Suprapubic skin (tissue), 4 donors: ENCODE data around the gene COMMD2. TPM values are rescaled to one million over a fixed set of nuclear protein-coding genes. Genes with fewer than 3 reads are reported as not detected.

Source experiments
- DNase-seq, 2 donors: peaks; one replicate each; pipeline ENCODE4 v3.0.0-alpha.2; 2019; ENCODE audit warnings: low spot score in 2 of 2
- H3K27ac ChIP-seq: fragments of 200-600 bp; sonication (generic); one replicate; pipeline ENCODE4 v1.5.1; 2019
- H3K27me3 ChIP-seq: fragments of 200-600 bp; sonication (generic); one replicate; pipeline ENCODE4 v1.5.1; 2019
- H3K36me3 ChIP-seq: fragments of 200-600 bp; sonication (generic); one replicate; pipeline ENCODE4 v1.5.1; 2019
- H3K4me1 ChIP-seq: fragments of 200-600 bp; sonication (generic); one replicate; pipeline ENCODE4 v1.5.1; 2019
- H3K4me3 ChIP-seq: fragments of 200-600 bp; sonication (generic); one replicate; pipeline ENCODE4 v1.5.1; 2019; ENCODE audit warnings: mild to moderate bottlenecking
- H3K9me3 ChIP-seq: fragments of 200-600 bp; sonication (generic); one replicate; pipeline ENCODE4 v1.5.1; 2019
- EP300 ChIP-seq: sonication (generic); formaldehyde crosslinking; IDR thresholded peaks from one replicate; pipeline ENCODE4 v1.6.1; 2017; ENCODE audit warnings: antibody characterized with exemption
- POLR2A ChIP-seq, 2 donors: fragments of 450-650 bp; IDR thresholded peaks; one replicate each; pipeline ENCODE4 v1.6.1; 2017; ENCODE audit warnings: antibody characterized with exemption in 2 of 2, mild to moderate bottlenecking in 2 of 2, moderate library complexity in 2 of 2
- POLR2AphosphoS5 ChIP-seq, 3 donors: sonication (generic); formaldehyde crosslinking; IDR thresholded peaks; one replicate each; pipeline ENCODE4 v1.6.1; 2017; ENCODE audit warnings: antibody characterized with exemption in 3 of 3
- WGBS: methylation state at CpG from one replicate; pipeline ENCODE4 v1.1.5; 2018; 5-methylcytosine and 5-hydroxymethylcytosine counted together
- total RNA-seq, 4 donors: library from RNA; depleted of rRNA; stranded (reverse); fragments of >200 nt; gene quantifications; one replicate each; pipeline ENCODE4 v1.1.0, GENCODE V29; 2016
- TF ChIP-seq, protein P1 (sequence below), 2 donors: fragments of 200-600 bp in 1 of 2; fragments of 450-650 bp in 1 of 2; sonication (generic) in 1 of 2; IDR thresholded peaks; one replicate each; pipeline ENCODE4 v1.5.1; 2016 to 2019; ENCODE audit warnings: antibody characterized with exemption in 2 of 2, mild to moderate bottlenecking in 1 of 2, moderate library complexity in 1 of 2

The COMMD2 gene
- total RNA-seq, 4 donors from 2014 or later = 21.0 to 29.5 (median 25.5) TPM

DNA sequence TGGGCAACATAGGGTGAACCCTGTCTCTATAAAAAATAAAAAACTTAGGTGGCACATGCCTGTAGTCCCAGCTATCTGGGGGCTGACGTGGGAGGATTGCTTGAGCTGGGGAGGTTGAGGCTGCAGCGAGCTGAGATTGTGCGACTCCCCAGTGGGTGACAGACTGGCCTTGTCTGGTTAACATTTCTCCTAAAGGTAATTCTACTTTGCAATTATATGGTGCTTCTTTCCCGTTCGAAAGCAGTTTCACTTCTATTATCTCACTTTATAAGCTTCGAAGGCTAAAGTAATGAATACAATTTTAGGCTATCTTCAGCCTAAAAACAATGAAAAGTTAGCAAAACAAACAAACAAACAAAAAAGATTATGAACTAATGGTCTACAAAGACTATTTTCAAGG is 35.3 kb downstream of the COMMD2 start:
- no peak overlapping the region for H3K4me3 ChIP-seq
- TF ChIP-seq, protein P1, sequence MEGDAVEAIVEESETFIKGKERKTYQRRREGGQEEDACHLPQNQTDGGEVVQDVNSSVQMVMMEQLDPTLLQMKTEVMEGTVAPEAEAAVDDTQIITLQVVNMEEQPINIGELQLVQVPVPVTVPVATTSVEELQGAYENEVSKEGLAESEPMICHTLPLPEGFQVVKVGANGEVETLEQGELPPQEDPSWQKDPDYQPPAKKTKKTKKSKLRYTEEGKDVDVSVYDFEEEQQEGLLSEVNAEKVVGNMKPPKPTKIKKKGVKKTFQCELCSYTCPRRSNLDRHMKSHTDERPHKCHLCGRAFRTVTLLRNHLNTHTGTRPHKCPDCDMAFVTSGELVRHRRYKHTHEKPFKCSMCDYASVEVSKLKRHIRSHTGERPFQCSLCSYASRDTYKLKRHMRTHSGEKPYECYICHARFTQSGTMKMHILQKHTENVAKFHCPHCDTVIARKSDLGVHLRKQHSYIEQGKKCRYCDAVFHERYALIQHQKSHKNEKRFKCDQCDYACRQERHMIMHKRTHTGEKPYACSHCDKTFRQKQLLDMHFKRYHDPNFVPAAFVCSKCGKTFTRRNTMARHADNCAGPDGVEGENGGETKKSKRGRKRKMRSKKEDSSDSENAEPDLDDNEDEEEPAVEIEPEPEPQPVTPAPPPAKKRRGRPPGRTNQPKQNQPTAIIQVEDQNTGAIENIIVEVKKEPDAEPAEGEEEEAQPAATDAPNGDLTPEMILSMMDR (IDR thresholded peaks at IDR 0.05) = no peak
- no peak for DNase-seq
- H3K4me1 ChIP-seq = peaks cover 2% of the 10 kb centered on the region
- no peaks in the 10 kb centered on the region for H3K36me3 ChIP-seq
- no peaks in the 10 kb centered on the region for H3K27me3 ChIP-seq
- H3K9me3 ChIP-seq = no peaks in the 10 kb centered on the region
- H3K27ac ChIP-seq = no peak overlapping the region
- 79% methylated on average over 6 of the region's 6 CpGs for WGBS

DNA sequence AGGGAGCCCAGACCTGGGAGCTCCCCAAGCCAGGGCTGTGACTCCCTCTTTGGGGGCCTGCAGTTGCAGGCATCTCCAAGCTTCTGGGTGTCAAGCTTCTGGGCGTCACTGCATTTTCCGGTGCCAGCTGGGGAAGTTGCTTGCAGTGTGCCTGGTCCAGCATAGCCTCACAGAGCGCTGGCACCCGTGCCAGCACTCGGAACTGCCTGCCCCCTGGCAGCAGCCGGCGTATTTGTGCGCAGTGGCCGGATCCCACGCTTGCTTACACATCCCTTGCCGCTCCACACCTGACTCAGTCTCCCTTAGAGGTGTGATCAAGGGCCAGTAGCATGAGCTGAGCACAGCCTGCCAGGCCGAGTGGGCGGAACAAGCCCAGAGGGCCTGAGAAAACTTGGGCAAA is 37.0 kb downstream of the COMMD2 start:
- Histone ChIP-seq H3K4me3 (no peak overlapping the region), H3K27me3 (no peaks in the 10 kb centered on the region), H3K27ac (no peak overlapping the region), H3K9me3 (no peaks in the 10 kb centered on the region), H3K4me1 (peaks cover 2% of the 10 kb centered on the region), H3K36me3 (no peaks in the 10 kb centered on the region)
- TF ChIP-seq POLR2AphosphoS5 (IDR thresholded peaks at IDR 0.05) (no peak), POLR2A (IDR thresholded peaks at IDR 0.05) (no peak), EP300 (no peak)
- TF ChIP-seq, protein P1 (IDR thresholded peaks at IDR 0.05) = no peak
- WGBS = 91% methylated on average over 8 of the region's 13 CpGs
- no peak for DNase-seq

DNA sequence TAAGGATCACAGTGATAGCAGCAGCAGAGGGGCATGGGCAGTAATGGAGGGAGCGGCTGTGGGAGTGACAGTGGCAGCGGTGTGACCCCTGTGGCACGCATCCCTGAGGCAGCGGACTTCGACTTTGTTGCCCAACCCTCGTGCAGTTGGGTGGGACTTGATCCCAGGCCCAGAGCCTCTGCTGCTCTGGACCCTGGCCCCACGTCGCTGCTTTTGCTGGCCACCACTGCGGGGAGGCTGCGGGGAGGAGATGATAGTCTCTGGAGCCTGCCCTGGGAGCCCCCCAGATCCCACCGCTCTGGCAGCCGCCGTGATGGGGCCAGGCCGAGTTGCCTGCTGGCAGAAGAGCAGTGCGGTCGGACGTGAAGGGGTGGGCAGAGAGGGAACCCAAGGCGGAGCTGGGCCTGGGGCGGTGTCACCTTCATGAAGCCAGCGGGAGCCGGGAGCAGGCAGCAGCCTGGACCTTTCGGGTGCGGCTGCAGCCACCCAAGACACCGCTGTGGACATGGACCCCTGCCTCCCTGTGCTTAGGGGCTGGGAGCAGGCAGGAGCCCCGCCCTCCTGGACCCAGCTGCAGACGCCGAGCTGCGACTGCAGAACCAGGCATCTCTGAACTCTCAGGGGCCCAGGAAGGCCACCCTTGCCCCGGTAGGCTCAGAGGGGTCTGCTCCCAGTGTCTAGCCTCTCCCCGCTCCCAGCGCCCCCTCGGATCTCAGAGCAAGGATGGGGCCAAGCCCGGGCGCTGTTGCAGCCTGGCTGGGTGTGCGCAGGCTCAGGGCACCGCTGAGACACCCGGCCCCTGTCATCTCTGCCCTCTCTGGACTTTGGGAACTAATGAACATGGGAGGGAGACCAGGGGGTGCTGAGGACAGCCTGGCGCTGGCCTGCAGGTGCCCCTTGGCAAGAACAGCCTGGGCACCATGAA is 38.3 kb downstream of the COMMD2 start:
- no peaks in the 10 kb centered on the region for H3K36me3 ChIP-seq
- no peaks in the 10 kb centered on the region for H3K9me3 ChIP-seq
- H3K4me1 ChIP-seq = peaks cover 2% of the 10 kb centered on the region
- 93% methylated on average over 24 of the region's 38 CpGs for WGBS
- H3K27ac ChIP-seq = no peak overlapping the region
- TF ChIP-seq POLR2AphosphoS5 (IDR thresholded peaks at IDR 0.05) (no peak), POLR2A (IDR thresholded peaks at IDR 0.05) (no peak), EP300 (no peak)
- TF ChIP-seq, protein P1 (IDR thresholded peaks at IDR 0.05) = no peak
- DNase-seq = no peak
- no peaks in the 10 kb centered on the region for H3K27me3 ChIP-seq
- no peak overlapping the region for H3K4me3 ChIP-seq

DNA sequence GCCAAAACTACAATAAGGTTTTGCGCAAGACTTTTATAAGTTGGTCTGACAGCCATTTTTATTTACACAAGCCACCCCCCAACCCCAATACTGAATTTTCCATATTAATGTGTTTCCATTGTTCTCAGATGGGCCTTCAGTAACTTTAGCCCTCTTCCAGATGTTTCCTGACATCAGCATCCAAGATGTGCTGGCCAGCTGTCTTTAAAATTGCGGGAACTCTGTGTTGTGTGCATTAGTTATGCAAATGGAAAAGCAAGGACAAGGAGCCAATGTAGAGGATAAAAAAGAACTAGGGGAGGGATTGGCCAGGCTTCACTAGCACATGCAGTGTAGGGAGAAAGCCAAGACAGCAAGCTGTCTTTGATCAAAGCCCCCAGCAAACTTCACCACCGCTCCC is 45.4 kb downstream of the COMMD2 start:
- H3K27me3 ChIP-seq = no peaks in the 10 kb centered on the region
- WGBS = 67% methylated on average over 3 of the region's 3 CpGs
- no peaks in the 10 kb centered on the region for H3K36me3 ChIP-seq
- H3K27ac ChIP-seq = no peak overlapping the region
- no peaks in the 10 kb centered on the region for H3K9me3 ChIP-seq
- H3K4me1 ChIP-seq = peaks cover 3% of the 10 kb centered on the region
- no peak for DNase-seq
- no peak for TF ChIP-seq POLR2AphosphoS5 (IDR thresholded peaks at IDR 0.05)
- no peak for TF ChIP-seq EP300
- TF ChIP-seq POLR2A (IDR thresholded peaks at IDR 0.05) = no peak
- TF ChIP-seq, protein P1 (IDR thresholded peaks at IDR 0.05) = no peak
- no peak overlapping the region for H3K4me3 ChIP-seq

- H3K36me3 ChIP-seq = no peaks in the 10 kb centered on the region
- H3K27ac ChIP-seq = no peak overlapping the region
- H3K4me1 ChIP-seq = peaks cover 3% of the 10 kb centered on the region
- H3K27me3 ChIP-seq = no peaks in the 10 kb centered on the region
- no peak for TF ChIP-seq POLR2A (IDR thresholded peaks at IDR 0.05)
- no peak for TF ChIP-seq EP300
- TF ChIP-seq, protein P1 (IDR thresholded peaks at IDR 0.05) = no peak
- no peak for TF ChIP-seq POLR2AphosphoS5 (IDR thresholded peaks at IDR 0.05)
- H3K4me3 ChIP-seq = no peak overlapping the region
- H3K9me3 ChIP-seq = no peaks in the 10 kb centered on the region
- no peak for DNase-seq
Observed at GRCh38 chr3:149705416-149705815, 46.9 kb downstream of the COMMD2 start.
